ENCODE data around the gene FAM204A. TPM values are rescaled to one million over a fixed set of nuclear protein-coding genes. Genes with fewer than 3 reads are reported as not detected.

The FAM204A gene
- total RNA-seq, 6 experiments from 2014 or later = 50.8 to 69.4 (median 60.6) TPM

DNA sequence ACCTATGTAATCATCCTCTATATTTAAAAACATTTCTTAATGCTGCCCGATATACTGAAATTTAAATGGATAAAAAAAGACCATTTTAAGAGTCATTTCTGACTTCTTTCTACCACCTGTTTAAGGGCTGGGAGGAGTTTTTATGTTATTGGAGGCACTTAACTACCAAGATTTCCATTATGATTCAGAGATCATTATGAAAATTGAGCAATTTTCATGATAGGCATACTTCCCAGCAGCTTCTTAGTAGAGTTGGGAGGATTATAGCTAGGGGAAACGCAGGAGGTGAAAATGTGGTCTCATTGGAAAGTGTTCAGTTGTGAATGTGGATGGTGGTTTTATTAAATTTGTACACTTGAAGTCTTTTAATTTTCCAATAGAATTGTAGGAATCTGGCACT, 28.4 kb upstream of the FAM204A start:
- Mint-ChIP-seq H3K27me3 (ENCODE audit: insufficient read depth) (peaks cover 5% of the 10 kb centered on the region; the same call in 1 of the 2 replicates), H3K9me3 (peaks cover 6% of the 10 kb centered on the region; the same call in 1 of the 2 replicates), H3K27ac (no peak overlapping the region), H3K4me3 (no peak overlapping the region), H3K36me3 (ENCODE audit: low read depth) (no peaks in the 10 kb centered on the region; the same call in 1 of the 2 replicates), H3K4me1 (ENCODE audit: low read depth) (peaks cover 28% of the 10 kb centered on the region)
- no peak for DNase-seq
- TF ChIP-seq, protein P1, sequence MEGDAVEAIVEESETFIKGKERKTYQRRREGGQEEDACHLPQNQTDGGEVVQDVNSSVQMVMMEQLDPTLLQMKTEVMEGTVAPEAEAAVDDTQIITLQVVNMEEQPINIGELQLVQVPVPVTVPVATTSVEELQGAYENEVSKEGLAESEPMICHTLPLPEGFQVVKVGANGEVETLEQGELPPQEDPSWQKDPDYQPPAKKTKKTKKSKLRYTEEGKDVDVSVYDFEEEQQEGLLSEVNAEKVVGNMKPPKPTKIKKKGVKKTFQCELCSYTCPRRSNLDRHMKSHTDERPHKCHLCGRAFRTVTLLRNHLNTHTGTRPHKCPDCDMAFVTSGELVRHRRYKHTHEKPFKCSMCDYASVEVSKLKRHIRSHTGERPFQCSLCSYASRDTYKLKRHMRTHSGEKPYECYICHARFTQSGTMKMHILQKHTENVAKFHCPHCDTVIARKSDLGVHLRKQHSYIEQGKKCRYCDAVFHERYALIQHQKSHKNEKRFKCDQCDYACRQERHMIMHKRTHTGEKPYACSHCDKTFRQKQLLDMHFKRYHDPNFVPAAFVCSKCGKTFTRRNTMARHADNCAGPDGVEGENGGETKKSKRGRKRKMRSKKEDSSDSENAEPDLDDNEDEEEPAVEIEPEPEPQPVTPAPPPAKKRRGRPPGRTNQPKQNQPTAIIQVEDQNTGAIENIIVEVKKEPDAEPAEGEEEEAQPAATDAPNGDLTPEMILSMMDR (IDR thresholded peaks at IDR 0.05) = no peak

DNA sequence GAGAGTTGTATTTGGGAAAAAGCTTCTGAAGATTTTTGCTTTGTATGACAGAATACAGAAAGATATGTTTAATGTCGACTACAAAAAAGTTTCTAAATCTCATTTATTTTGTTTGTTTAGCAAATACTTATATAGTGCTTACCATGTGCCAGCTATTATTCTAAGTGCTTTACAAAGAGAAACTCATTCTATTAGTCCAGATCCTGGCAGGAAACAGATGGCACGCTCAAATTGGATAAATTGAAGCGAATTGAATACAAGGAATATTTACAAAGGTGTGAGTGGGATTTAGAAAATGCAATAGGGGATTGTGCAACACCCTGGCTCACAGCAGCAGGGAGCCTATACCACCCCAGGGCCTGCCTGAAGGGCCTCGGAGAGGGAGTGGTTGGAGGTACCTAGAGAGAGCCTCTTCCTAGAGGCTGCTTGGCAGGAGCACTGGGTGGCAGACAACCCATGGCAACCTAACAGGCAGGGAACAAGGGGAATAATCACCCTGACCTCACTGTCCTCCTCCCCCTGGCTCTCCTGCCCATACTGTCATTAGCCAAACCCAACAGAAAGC, 27.6 kb upstream of the FAM204A start:
- Mint-ChIP-seq H3K9me3 (peaks cover 10% of the 10 kb centered on the region; the same call in 1 of the 2 replicates), H3K36me3 (ENCODE audit: low read depth) (peaks cover 5% of the 10 kb centered on the region; the same call in 1 of the 2 replicates), H3K4me1 (ENCODE audit: low read depth) (peaks cover 22% of the 10 kb centered on the region), H3K27me3 (ENCODE audit: insufficient read depth) (peaks cover 7% of the 10 kb centered on the region; the same call in 1 of the 2 replicates), H3K4me3 (no peak overlapping the region), H3K27ac (no peak overlapping the region)
- DNase-seq = no peak
- TF ChIP-seq, protein P1 (IDR thresholded peaks at IDR 0.05) = no peak

DNA sequence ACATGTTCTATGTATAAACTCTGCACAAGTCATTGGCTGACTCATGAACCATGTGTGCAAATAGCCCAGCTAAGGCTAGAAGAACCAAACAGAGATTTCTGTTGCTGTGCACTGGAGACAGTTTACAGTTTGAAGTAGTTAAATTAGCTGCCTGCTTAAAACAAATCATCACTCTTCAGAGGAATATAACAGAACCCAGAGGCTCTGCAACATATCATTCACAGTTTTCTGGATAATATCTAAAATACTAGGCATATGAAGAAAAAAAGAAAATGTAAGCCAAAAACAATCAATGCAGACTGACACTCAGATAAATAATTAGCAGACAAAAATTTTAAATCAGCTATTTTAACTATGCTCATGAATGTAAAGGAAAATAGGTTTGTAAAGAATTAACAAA, 23.6 kb upstream of the FAM204A start:
- no peak overlapping the region for H3K27ac Mint-ChIP-seq
- no peak overlapping the region for H3K4me3 Mint-ChIP-seq
- TF ChIP-seq, protein P1 (IDR thresholded peaks at IDR 0.05) = no peak
- DNase-seq = no peak
- H3K27me3 Mint-ChIP-seq (ENCODE audit: insufficient read depth) = peaks cover 10% of the 10 kb centered on the region
- peaks cover 10% of the 10 kb centered on the region; the same call in 1 of the 2 replicates for H3K9me3 Mint-ChIP-seq
- H3K36me3 Mint-ChIP-seq (ENCODE audit: low read depth) = peaks cover 5% of the 10 kb centered on the region; the same call in 1 of the 2 replicates
- no peaks in the 10 kb centered on the region for H3K4me1 Mint-ChIP-seq (ENCODE audit: low read depth)

GRCh38 chr10:118362103-118362502, 20.0 kb upstream of the FAM204A start:
- Mint-ChIP-seq H3K4me1 (ENCODE audit: low read depth) (no peaks in the 10 kb centered on the region), H3K27me3 (ENCODE audit: insufficient read depth) (peaks cover 6% of the 10 kb centered on the region), H3K9me3 (peaks cover 10% of the 10 kb centered on the region; the same call in 1 of the 2 replicates), H3K4me3 (no peak overlapping the region), H3K36me3 (ENCODE audit: low read depth) (peaks cover 5% of the 10 kb centered on the region; the same call in 1 of the 2 replicates), H3K27ac (no peak overlapping the region)
- DNase-seq = no peak
- TF ChIP-seq, protein P1 (IDR thresholded peaks at IDR 0.05) = no peak

GRCh38 chr10:118358327-118358726, 16.2 kb upstream of the FAM204A start:
- no peak for DNase-seq
- H3K27me3 Mint-ChIP-seq (ENCODE audit: insufficient read depth) = peaks cover 5% of the 10 kb centered on the region
- H3K36me3 Mint-ChIP-seq (ENCODE audit: low read depth) = no peaks in the 10 kb centered on the region
- no peak overlapping the region for H3K27ac Mint-ChIP-seq
- H3K4me3 Mint-ChIP-seq = no peak overlapping the region
- TF ChIP-seq, protein P1 (IDR thresholded peaks at IDR 0.05) = no peak
- no peaks in the 10 kb centered on the region for H3K4me1 Mint-ChIP-seq (ENCODE audit: low read depth)
- H3K9me3 Mint-ChIP-seq = no peaks in the 10 kb centered on the region
